Endodermal cell (in vitro differentiated cells): ENCODE data around the gene DCAF8L1. TPM values are rescaled to one million over a fixed set of nuclear protein-coding genes. Genes with fewer than 3 reads are reported as not detected.

Experiments used
- DNase-seq: peaks from one replicate; pipeline ENCODE4 v3.0.0-alpha.2; 2017
- H3K27ac ChIP-seq: 2 replicates; pipeline ENCODE4 v1.5.1; 2013; ENCODE audit warnings: mild to moderate bottlenecking, low read depth, low read length, moderate library complexity
- H3K27me3 ChIP-seq: 2 replicates; pipeline ENCODE4 v1.6.1; 2013; ENCODE audit warnings: mild to moderate bottlenecking, low read length, moderate library complexity; ENCODE audit not compliant: insufficient read depth, control insufficient read depth, poor library complexity, severe bottlenecking
- H3K36me3 ChIP-seq: 2 replicates; pipeline ENCODE4 v1.7.0; 2013; ENCODE audit warnings: mild to moderate bottlenecking, low read length, moderate library complexity; ENCODE audit not compliant: control insufficient read depth, insufficient read depth
- H3K4me1 ChIP-seq: one replicate; pipeline ENCODE4 v1.7.0; 2013; ENCODE audit warnings: low read length; ENCODE audit not compliant: control insufficient read depth, insufficient read depth
- H3K4me3 ChIP-seq: 2 replicates; pipeline ENCODE4 v1.5.1; 2013; ENCODE audit warnings: mild to moderate bottlenecking, low read length, moderate library complexity
- H3K9ac ChIP-seq: 2 replicates; pipeline ENCODE4 v1.6.1; 2013; ENCODE audit warnings: mild to moderate bottlenecking, low read length, moderate library complexity; ENCODE audit not compliant: poor library complexity, severe bottlenecking; ENCODE audit errors: extremely low read depth
- H3K9me3 ChIP-seq: 2 replicates; pipeline ENCODE4 v1.6.1; 2013; ENCODE audit warnings: mild to moderate bottlenecking, low read length, moderate library complexity; ENCODE audit not compliant: control insufficient read depth
- H3K27ac Mint-ChIP-seq: 2 replicates; pipeline ENCODE4 v1.8.0; 2020; ENCODE audit warnings: mixed read lengths
- H3K27me3 Mint-ChIP-seq: 2 replicates; pipeline ENCODE4 v1.8.0; 2021; ENCODE audit warnings: mild to moderate bottlenecking, mixed read lengths; ENCODE audit not compliant: insufficient read depth
- H3K36me3 Mint-ChIP-seq: 2 replicates; pipeline ENCODE4 v1.8.0; 2020; ENCODE audit warnings: low read depth, mixed read lengths
- H3K4me1 Mint-ChIP-seq: 2 replicates; pipeline ENCODE4 v1.8.0; 2020; ENCODE audit warnings: mixed read lengths
- H3K4me3 Mint-ChIP-seq: 2 replicates; pipeline ENCODE4 v1.8.0; 2020; ENCODE audit warnings: mild to moderate bottlenecking, moderate library complexity, mixed read lengths
- H3K9me3 Mint-ChIP-seq: 2 replicates; pipeline ENCODE4 v1.8.0; 2020; ENCODE audit warnings: mild to moderate bottlenecking, mixed read lengths
- WGBS, 2 experiments: methylation state at CpG; one replicate each; pipeline versions ENCODE4 v1.1.5 to v1.1.7; 2013; ENCODE audit warnings: missing lambda C conversion rate in 2 of 2, mixed read lengths in 1 of 2; ENCODE audit not compliant: insufficient coverage in 1 of 2, insufficient read length in 1 of 2; 5-methylcytosine and 5-hydroxymethylcytosine counted together
- total RNA-seq, 2 donors: library from RNA; stranded (reverse); fragmentation: NEBNext Ultra II Directional in 1 of 2; extraction: Animal tissue kit (Norgen Biotek cat#: 25700) in 1 of 2; gene quantifications; 2 replicates in 1 of 2; 3 replicates in 1 of 2; pipeline ENCODE4 v1.2.1, GENCODE V29; 2021
- TF ChIP-seq, protein P1 (sequence below): fragments of 200-600 bp; sonication (generic); conservative IDR thresholded peaks from 2 replicates; pipeline ENCODE4 v1.5.0; 2021; ENCODE audit warnings: antibody characterized with exemption, mild to moderate bottlenecking

DCAF8L1 gene
- total RNA-seq, 2 donors from 2014 or later: not detected

DNA sequence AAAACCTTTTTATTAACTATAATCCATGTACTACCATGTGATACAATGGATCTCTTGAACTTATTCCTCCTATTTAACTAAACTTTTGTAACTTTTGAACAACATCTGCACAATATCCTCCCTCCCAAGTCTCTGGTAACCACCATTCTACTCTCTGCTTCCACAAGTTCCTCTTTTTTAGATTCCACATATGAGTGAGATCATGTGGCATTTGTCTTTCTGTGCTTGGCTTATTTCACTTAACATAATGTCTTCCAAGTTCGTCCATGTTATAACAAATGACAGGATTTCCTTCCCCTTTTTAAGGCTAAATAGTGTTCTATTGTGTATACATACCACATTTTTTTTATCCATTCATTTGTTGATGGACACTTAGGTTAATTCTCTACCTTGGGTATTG lies 28.1 kb downstream of the DCAF8L1 start:
- Histone ChIP-seq H3K4me3 (no peak overlapping the region), H3K9me3 (no peaks in the 10 kb centered on the region), H3K4me1 (no peaks in the 10 kb centered on the region), H3K9ac (no peak overlapping the region), H3K27ac (no peak overlapping the region), H3K36me3 (no peaks in the 10 kb centered on the region), H3K27me3 (no peaks in the 10 kb centered on the region)
- DNase-seq: no peak
- Mint-ChIP-seq H3K36me3 (no peaks in the 10 kb centered on the region), H3K9me3 (peaks cover 14% of the 10 kb centered on the region), H3K27me3 (peaks cover 2% of the 10 kb centered on the region), H3K27ac (no peak overlapping the region), H3K4me1 (no peaks in the 10 kb centered on the region), H3K4me3 (no peak overlapping the region)
- TF ChIP-seq, protein P1, sequence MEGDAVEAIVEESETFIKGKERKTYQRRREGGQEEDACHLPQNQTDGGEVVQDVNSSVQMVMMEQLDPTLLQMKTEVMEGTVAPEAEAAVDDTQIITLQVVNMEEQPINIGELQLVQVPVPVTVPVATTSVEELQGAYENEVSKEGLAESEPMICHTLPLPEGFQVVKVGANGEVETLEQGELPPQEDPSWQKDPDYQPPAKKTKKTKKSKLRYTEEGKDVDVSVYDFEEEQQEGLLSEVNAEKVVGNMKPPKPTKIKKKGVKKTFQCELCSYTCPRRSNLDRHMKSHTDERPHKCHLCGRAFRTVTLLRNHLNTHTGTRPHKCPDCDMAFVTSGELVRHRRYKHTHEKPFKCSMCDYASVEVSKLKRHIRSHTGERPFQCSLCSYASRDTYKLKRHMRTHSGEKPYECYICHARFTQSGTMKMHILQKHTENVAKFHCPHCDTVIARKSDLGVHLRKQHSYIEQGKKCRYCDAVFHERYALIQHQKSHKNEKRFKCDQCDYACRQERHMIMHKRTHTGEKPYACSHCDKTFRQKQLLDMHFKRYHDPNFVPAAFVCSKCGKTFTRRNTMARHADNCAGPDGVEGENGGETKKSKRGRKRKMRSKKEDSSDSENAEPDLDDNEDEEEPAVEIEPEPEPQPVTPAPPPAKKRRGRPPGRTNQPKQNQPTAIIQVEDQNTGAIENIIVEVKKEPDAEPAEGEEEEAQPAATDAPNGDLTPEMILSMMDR: no peak
- WGBS, 2 experiments: no CpG with 5 or more reads among the region's 1 CpG

DNA sequence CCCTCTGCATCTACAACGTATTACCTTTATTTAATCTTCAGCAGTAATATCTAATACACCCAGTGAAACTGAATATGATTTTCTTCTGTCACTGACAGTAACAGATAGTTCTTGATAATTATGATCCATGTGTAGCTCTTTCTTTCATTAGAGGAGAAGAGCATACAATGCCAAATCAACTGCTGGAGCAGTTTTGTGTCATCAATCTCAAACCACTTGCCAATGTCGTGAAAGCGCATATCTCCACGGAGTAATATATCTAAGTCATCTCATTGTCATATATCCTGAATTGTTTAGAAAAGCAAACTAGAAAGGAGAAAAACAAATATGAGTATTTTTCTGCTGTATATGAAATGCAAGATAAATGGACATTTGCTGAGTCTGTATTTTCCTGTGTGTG lies 47.9 kb downstream of the DCAF8L1 start:
- H3K27ac Mint-ChIP-seq: no peak overlapping the region
- no peaks in the 10 kb centered on the region for H3K9me3 ChIP-seq
- no peaks in the 10 kb centered on the region for H3K4me1 Mint-ChIP-seq

More for the DNA sequence above, 47.9 kb downstream of the DCAF8L1 start:
- Histone ChIP-seq H3K27ac (no peak overlapping the region), H3K27me3 (no peaks in the 10 kb centered on the region), H3K4me3 (no peak overlapping the region), H3K9ac (no peak overlapping the region), H3K4me1 (no peaks in the 10 kb centered on the region), H3K36me3 (no peaks in the 10 kb centered on the region)
- Mint-ChIP-seq H3K36me3 (no peaks in the 10 kb centered on the region), H3K27me3 (no peaks in the 10 kb centered on the region), H3K9me3 (peaks cover 3% of the 10 kb centered on the region), H3K4me3 (no peak overlapping the region)
- DNase-seq: no peak
- WGBS, 2 experiments: 90% methylated on average over 4 of the region's 4 CpGs; no CpG with 5 or more reads in 1 of the 2 experiments
- TF ChIP-seq, protein P1: no peak

Other genes with a start within 250 kb of the DCAF8L1 start
- not detected for gene MAGEB10, start 173.5 kb downstream of the DCAF8L1 start, total RNA-seq